DLD1 (cell line): Measurements from ENCODE around the gene SNTG2.
"Not testable (repeated sequence)": the region's sequence is repeated elsewhere in the genome, so short reads cannot be mapped to it uniquely, and the experiment has no call there.

Source experiments
- in situ Hi-C: cut with HindIII; loops from 2 replicates; pipeline ENCODE4 v1.10.0; 2017; ENCODE audit warnings: low sequenced_read_pairs

The SNTG2 gene

GRCh38 chr2:1088192-1088860 is 137.7 kb downstream of the SNTG2 start:
- in situ Hi-C loops: no loop called here

DNA sequence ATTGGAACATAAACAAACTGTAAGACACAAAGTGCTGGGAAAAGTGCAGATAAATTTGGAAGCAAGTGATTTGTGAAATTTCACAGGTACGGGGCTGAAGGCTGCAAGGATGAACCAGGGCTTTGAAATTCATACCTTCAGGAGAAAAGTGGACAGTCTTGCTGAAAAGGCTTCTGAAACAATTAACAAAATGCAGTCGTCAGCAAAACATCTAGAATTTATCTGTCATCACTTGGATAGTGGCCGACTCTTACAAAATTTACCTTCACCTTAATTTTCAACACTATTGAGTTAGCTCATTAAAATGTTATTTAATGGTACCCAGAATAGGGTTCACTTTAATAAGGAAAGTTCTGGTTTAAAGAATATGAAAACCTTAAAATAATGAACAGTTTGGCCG is 138.3 kb downstream of the SNTG2 start:
- in situ Hi-C loops: no loop called here

DNA sequence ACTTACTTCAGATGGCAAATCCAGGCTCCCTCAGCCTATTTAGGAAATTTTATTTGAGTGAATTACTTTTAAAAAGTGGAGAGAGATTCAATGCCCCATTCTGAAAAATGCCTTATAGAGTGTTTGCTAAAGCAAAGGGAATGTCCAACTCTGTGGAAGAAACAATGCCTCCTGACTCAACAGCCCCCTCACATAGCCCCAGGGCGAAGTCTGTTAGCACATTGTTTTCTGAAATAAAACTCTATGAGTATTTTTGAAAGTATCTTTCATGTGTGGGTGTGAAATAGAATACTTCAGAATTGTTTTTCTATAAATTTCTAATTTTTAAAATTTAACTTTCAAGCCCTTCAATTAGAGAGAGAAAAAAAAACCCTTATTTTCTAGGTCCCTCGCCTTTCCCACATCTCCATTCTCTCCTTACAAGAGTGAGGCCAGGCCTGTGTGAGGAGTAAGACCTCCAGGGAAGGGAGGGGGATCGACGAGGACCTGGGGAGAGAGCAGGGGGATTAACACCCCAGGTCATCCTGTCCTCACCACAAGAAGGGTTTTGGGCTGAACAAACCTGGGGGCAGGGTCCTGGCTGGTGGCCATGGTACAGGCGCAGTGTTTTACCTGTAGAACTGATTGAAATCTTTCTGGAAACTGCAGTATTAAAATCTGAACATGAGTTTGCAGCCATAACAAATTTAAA is 141.4 kb downstream of the SNTG2 start:
- in situ Hi-C loops: no loop called here

- in situ Hi-C loops: not testable (repeated sequence)
These were observed 143.0 kb downstream of the SNTG2 start for GRCh38 chr2:1093668-1094067.

- in situ Hi-C loops: no loop called here
These were observed 146.5 kb downstream of the SNTG2 start for GRCh38 chr2:1097101-1097500.

DNA sequence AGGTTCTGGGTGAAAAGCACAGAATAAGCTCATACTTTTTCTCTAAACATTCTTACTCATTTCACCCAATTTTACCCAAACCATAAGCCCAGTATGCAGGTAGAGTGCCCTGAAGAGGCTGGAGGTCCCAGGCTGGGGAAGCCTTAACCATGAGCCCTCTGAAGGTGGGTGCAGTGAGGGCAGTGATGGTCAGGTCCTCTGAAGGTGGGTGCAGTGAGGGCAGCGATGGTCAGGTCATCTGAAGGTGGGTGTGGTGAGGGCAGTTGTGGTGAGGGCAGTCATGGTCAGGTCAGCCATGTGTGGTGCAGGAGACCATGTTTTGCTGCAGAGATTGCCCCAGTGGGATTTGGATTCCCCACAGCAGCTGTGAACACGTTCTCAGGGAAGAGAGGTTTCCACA is 148.8 kb downstream of the SNTG2 start:
- in situ Hi-C loops: no loop called here

GRCh38 chr2:1101011-1101782 is 150.5 kb downstream of the SNTG2 start:
- in situ Hi-C loops: no loop called here

DNA sequence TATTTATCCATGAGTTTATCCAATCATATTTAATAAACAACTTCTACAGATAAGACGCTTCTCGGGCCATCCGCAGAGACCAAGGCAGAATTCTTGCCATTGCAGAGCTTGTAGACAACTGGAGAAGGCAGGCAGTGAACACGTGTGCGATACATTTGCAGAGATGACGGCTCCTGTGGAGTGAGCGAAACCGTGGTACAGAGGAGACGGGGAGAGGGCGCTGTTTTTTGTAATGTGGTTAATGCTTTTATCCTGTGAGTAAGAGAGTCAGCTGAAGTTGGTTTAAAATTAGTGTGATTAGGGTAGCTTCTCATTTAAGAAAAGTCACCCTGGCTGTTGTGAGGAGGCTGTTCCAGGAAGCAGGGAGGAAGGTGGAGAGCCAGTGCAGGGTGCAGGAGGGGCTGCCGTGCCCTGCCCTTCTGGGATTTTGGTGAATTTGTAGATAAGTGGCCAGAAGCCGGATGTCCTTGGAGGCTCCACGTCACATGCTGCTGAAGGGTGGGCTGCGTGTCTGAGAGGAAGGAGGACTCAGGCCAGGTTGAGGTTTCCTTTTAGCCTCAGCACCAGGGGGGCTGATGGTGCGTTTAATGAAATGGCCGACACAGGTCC is 151.4 kb downstream of the SNTG2 start:
- in situ Hi-C loops: no loop called here

- in situ Hi-C loops: no loop called here
These were observed 153.7 kb downstream of the SNTG2 start for GRCh38 chr2:1104364-1104763.

DNA sequence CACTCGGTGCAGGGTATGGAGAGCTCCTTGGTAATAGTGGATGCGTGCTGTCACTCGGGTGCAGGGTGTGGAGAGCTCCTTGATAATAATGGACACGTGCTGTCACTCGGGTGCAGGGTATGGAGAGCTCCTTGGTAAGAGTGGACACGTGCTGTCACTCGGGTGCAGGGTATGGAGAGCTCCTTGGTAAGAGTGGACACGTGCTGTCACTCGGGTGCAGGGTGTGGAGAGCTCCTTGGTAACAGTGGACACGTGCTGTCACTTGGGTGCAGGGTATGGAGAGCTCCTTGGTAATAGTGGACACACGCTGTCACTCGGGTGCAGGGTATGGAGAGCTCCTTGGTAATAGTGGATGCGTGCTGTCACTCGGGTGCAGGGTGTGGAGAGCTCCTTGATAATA is 155.7 kb downstream of the SNTG2 start:
- in situ Hi-C loops: not testable (repeated sequence)

DNA sequence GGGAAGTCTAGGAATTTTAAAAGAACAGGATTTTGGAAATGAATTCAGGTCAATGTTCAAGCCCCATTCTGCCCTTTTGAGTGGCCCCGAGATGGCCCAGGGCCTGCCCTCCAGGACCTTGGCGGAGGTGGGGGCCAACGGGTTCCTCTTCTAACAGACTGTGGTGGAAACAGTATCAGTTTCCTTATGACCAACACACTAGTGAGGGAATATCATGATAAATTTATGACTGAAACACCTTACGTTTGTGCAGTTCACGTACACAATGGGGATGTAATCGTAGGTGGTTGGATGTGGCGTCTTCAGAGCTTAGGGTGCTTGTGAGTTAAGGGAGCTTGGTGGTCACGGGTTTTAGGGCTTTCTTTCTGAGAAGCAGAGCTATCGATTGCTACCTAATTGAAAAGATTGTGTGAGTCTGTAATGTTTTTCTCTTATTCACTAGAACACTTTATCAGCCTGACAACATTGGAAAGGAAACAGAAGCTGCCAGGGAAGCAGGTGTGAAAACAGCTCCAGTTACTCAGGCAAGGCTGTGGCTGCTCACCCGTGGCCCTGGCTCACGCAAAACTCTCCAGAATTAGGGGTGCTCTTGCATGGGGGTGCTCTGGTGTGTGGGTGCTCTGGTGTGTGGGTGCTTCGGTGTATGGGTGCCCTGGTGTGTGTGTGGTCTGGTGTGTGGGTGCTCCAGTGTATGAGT is 165.3 kb downstream of the SNTG2 start:
- in situ Hi-C loops: no loop called here

GRCh38 chr2:1117569-1117968 is 166.9 kb downstream of the SNTG2 start:
- in situ Hi-C loops: no loop called here

- in situ Hi-C loops: no loop called here
These were observed 174.6 kb downstream of the SNTG2 start for GRCh38 chr2:1125217-1125616.

DNA sequence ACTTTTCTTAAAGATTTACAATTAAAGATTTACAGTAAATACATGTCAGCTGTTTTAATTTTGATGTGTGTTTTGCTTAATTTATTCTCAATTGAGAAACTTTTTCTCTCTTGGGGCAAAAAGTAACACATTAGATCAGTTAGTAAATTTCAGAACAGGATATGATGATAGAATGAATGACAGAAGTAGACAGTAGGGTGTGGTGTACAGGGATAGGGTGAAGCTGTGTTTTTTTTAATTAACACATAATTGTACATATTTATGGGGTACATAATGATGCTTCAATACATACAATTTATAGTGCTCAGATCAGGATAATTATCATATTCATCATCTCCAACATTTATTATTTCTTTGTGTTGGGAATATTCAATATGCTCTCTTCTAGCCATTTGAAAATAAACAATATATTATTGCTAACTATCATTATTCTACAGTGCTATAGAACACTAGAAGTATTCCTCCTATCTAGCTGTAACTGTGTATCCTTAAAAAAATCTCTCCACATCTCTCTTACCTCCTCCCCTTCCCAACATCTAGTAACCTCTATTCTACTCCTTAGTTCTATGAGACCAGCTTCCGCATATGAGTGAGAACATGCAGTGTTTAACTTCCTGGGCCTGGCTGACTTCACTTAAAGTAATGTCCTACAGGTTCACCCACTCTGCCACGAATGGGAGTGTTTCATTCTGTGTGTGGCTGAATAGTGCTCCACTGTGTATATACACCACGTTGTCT is 175.2 kb downstream of the SNTG2 start:
- in situ Hi-C loops: no loop called here

GRCh38 chr2:1129982-1130381 is 179.3 kb downstream of the SNTG2 start:
- in situ Hi-C loops: no loop called here

DNA sequence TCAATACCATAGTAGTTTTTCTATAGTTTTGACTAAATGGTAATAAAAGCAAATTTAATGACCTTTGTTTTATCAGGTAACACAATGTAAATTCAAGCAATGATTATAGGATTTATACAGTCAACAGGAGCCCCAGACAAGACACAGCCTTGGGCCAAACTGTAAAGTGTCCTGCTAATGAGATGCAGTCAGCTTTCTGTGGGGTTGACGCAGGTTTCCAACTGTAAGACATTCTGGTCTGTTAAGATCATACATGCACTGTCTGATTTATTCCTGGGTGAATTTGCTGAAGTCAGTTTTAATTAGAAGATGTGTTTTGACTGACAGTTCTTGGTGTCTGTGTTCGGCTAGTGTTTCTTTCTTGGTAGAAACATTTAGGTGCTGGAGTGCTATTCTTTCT is 180.3 kb downstream of the SNTG2 start:
- in situ Hi-C loops: no loop called here

DNA sequence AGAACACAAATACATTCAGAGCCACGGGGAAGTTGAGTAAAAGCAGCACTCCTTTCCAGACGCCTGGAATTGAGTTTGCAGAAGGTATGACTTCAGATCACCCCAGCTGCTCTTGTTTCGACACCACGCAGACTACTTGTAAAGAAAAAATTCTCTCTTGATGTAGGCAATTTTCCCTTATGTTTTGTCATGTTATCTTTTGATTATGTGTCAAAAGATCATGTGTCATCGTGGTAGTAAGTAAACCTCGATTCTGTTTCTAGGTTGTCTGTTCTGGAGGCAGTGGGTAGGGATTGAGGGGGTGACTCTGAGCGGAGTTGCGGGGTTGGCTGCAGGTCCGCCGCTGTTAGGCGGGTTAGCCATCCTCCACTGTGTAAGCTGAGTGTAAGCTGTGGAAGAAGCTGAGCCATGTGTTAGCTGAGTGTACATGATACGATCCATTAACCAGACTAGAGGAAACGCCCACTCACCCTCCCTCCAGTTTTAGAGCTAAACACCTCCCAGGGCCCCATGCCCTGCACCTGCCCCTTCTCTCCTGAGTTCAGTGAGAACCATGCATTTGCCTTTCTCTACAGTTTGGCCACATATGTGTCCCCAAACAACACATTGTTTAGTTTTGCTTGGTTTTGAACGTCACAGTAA is 181.8 kb downstream of the SNTG2 start:
- in situ Hi-C loops: no loop called here

GRCh38 chr2:1133896-1134295 is 183.2 kb downstream of the SNTG2 start:
- in situ Hi-C loops: not testable (repeated sequence)

DNA sequence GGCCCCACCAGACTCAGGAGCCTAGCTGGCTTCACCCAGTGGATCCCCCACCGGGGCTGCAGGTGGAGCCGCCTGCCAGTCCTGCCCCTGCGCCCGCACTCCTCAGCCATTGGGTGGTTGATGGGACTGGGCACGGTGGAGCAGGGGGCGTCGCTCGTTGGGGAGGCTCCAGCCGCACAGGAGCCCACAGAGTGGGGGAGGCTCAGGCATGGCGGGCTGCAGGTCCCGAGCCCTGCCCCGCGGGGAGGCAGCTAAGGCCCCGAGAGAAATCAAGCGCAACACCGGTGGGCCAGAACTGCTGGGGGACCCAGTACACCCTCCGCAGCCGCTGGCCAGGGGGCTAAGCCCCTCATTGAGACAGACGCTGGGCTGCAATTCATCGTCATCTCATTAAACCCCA is 184.0 kb downstream of the SNTG2 start:
- in situ Hi-C loops: no loop called here

GRCh38 chr2:1136067-1136466 is 185.4 kb downstream of the SNTG2 start:
- in situ Hi-C loops: no loop called here
